GM12874 (cell line): ENCODE data around the gene MUCL3.

Experiments
- TF ChIP-seq, protein P1 (sequence below): IDR thresholded peaks from 2 replicates; pipeline ENCODE4 v1.5.1; 2011; ENCODE audit warnings: low read depth, mild to moderate bottlenecking, control low read depth, low read length, moderate library complexity; ENCODE audit not compliant: insufficient read depth

The MUCL3 gene

DNA sequence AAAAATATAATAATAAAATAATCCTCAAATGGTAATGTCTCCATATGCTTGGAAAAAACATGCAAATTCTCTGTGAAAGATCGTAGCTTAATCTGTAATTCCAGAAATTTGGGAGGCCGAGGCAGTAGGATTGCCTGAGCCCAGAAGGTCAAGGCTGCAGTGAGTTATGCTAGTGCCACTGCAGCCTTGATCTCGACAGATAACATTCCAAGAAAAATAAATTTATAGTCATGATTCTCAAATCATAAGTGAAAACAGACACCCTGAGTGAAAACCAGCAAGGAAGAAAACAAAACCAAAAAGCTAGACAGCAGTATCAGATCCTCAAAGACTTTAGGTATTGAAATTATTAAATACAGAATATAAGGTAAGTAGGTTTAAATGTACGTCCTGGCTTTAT lies 38.9 kb downstream of the MUCL3 start:
- TF ChIP-seq, protein P1, sequence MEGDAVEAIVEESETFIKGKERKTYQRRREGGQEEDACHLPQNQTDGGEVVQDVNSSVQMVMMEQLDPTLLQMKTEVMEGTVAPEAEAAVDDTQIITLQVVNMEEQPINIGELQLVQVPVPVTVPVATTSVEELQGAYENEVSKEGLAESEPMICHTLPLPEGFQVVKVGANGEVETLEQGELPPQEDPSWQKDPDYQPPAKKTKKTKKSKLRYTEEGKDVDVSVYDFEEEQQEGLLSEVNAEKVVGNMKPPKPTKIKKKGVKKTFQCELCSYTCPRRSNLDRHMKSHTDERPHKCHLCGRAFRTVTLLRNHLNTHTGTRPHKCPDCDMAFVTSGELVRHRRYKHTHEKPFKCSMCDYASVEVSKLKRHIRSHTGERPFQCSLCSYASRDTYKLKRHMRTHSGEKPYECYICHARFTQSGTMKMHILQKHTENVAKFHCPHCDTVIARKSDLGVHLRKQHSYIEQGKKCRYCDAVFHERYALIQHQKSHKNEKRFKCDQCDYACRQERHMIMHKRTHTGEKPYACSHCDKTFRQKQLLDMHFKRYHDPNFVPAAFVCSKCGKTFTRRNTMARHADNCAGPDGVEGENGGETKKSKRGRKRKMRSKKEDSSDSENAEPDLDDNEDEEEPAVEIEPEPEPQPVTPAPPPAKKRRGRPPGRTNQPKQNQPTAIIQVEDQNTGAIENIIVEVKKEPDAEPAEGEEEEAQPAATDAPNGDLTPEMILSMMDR = no peak

DNA sequence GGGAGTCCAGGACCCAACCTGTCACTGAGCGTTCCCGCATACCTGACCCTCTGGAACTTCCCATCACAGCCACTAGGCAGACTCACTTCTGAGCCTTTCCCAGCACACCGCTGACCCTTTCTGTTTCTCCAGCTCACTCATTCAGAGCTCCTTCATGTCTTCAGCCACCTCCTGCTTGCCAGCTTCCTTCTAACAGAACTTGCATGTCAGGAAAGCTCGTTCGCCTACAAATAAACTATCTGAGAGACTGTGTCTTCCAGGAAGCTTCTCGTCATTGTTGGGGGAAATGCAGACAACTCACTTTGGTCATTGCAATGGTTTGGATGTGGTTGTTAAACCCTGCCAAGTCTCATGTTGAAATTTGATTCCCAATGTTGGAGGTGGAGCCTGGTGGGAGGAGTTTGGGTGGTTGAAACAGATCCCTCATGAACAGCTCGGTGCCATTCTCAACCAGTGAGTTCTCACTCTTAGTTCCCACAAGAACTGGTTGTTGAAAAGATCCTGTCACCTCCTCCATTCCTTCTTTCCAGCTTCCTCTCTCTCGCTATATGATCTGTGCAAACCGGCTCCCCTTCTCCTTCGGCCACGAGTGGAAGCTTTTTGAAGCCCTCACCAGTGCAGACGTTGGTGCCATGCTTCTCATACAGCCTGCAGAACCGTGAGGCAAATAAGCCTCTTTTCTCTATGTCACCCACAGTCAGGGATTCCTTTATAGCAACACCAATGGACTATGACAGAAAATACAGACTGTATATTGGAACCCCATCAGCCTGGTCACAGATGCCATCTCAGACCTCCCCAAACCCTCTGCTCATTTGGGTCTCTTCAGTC lies 41.4 kb downstream of the MUCL3 start:
- TF ChIP-seq, protein P1 = no peak

DNA sequence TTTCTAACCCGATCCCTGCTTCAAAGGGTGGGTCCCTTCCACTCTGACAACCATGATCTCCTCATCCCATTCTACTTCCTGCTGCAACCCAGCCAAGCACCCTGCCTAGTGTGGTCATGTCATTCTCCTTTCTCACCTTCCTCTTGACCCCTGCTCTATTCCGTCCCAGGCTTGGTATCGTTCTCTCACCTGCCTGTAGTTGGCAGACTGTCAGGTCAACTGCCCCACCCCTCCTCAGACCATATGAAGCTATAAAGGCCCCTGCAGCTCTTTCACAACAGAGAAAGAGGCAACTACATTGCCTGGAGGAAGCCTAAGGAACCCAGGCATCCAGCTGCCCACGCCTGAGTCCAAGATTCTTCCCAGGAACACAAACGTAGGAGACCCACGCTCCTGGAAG lies 42.7 kb downstream of the MUCL3 start, which contains the start of gene MUC21:
TSS of gene MUC21 (plus strand) at position 280 of the 400 bp plus-strand sequence. CDS start 241 bp downstream, outside the sequence.
- TF ChIP-seq, protein P1 = no peak

DNA sequence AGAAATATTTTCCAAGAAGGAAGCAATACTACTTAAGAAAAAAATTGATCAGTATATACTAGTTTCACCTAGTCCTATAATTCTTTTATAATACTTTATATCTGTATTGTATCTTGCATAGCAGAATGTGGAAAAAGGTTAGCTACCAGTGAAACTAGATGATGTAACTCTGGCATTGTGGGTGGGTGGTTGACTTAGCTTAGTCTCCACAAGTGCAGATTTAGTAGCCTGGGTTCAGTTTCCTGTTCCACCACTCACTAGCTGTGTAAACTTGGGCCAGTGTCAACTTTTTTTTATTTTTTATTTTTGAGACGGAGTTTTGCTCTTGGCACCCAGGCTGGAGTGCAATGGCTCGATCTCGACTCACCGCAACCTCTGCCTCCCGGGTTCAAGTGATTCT lies 44.7 kb downstream of the MUCL3 start:
- TF ChIP-seq, protein P1 = no peak

DNA sequence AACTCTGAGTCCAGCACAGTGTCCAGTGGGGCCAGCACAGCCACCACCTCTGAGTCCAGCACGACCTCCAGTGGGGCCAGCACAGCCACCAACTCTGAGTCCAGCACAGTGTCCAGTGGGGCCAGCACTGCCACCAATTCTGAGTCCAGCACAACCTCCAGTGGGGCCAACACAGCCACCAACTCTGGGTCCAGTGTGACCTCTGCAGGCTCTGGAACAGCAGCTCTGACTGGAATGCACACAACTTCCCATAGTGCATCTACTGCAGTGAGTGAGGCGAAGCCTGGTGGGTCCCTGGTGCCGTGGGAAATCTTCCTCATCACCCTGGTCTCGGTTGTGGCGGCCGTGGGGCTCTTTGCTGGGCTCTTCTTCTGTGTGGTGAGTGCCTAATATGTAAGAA lies 46.5 kb downstream of the MUCL3 start:
- TF ChIP-seq, protein P1 = no peak

DNA sequence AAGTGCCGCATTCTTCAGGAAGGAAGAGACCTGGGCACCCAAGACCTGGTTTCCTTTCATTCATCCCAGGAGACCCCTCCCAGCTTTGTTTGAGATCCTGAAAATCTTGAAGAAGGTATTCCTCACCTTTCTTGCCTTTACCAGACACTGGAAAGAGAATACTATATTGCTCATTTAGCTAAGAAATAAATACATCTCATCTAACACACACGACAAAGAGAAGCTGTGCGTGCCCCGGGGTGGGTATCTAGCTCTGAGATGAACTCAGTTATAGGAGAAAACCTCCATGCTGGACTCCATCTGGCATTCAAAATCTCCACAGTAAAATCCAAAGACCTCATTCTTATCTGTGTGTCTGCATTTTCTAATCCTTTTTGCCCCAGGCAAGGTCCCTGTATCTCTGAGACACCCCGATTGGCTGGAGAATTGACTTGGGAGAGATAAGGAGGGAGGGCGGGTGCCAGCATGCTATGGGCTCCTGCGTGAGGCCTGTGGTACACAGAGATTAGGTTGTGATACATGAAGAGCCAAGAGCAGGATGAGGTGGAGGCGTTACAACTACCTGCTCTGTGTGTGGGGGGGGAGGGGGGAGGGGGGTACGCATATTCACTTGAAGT lies 47.5 kb downstream of the MUCL3 start:
- TF ChIP-seq, protein P1 = no peak

DNA sequence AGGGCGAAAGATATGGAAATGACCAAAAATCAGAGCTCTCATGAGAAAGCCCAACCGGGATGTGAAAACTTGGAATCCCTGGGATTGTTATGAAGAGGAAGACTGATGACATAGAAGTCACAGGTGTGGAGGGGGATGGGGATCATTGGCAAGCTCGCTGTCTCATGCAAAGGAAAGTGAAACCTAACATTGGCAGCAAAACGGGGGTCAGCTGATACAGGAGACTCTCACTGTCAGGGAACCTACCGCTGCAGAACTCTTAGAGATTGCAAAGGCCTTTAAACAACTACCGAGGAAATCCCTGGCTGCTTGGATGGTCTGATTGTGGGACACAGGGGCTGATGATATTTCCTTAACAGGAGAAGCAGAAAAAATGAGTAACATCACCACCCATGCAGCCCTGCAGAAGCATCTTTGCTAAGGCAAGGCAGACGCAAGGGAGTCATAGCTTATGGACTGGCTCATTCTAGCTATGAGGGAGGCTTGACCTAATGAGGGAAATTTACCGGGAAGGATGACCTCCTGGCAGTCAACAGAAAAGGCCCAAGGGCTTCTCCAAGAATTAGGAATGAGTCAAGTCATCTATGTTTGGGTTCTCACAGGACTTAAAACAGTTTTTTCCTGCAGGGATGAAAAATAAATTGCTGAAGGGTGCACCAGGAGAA lies 49.8 kb downstream of the MUCL3 start:
- TF ChIP-seq, protein P1 = no peak
